ENCODE results near the gene DEPP1. TPM values are rescaled to one million over a fixed set of nuclear protein-coding genes. Genes with fewer than 3 reads are reported as not detected.

Gene DEPP1
- total RNA-seq, 1 experiment from 2014 or later = 3.8 TPM

DNA sequence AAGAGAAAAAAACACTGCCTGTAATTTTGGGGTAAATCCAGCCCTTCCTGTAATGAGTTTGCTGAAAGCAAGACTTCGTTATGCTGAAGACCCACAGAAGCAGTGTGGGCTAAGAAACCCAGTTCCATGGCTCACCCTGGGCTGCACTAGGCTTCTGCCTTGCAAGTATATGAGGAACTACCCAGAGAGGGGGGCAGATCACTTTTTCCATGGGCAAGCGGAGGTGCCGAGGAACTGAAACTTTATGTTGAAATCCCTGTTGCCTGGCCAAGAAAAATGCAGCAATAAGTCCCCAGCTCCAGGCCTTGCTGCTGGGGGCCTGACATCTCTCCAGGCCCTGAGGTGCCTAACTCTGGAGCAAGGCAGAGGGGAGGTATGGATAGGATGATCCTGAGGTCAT lies 10.5 kb downstream of the DEPP1 start:
- intact Hi-C loops (cut with micrococcal nuclease) = no loop called here
- ChIA-PET POLR2A (interaction anchor here (3.5 kb wide), 1 partner anchor 11 kb away, joined by 15 read pairs; the partner anchor contains the start of gene DEPP1), CTCF (no interaction called here), RAD21 (ENCODE audit: low non-redundant PET in 1 of 2, low total read pairs in 2 of 2, uncharacterized antibody in 2 of 2, unreplicated experiment in 2 of 2) (no interaction called here)
- H3K27me3 ChIP-seq (ENCODE audit: insufficient read depth, low read length) = no peaks in the 10 kb centered on the region
- H3K9me3 ChIP-seq (ENCODE audit: control insufficient read depth in 1 of 2, insufficient read depth in 1 of 2, low read depth in 1 of 2, low read length in 2 of 2) = no peaks in the 10 kb centered on the region
- no peak overlapping the region for H3K4me2 ChIP-seq (ENCODE audit: low read length)
- H4K20me1 ChIP-seq (ENCODE audit: insufficient read depth) = no peaks in the 10 kb centered on the region
- no peak overlapping the region for H3K4me3 ChIP-seq (replicated peaks in 1 of 2; ENCODE audit: low read depth in 1 of 2, low read length in 2 of 2)
- BruUV-seq (replicated peaks) = no TSS peak
- no peak overlapping the region for H2AFZ ChIP-seq (ENCODE audit: low read depth, low read length, poor library complexity, severe bottlenecking)
- ATAC-seq = no peak
- no peak for DNase-seq (ENCODE audit: low read depth, low spot score)
- peaks cover 0 to 9% of the 10 kb centered on the region in 2 experiments; a peak in 1 of 4 replicates for H3K4me1 ChIP-seq (ENCODE audit: control insufficient read depth in 1 of 2, insufficient read depth in 2 of 2, low read length in 2 of 2)
- H3K36me3 ChIP-seq (ENCODE audit: control insufficient read depth in 1 of 2, insufficient read depth in 2 of 2, low read length in 2 of 2) = no peaks in the 10 kb centered on the region
- H3K27ac ChIP-seq (ENCODE audit: low read depth, low read length) = no peak overlapping the region
- no peak overlapping the region for H3K9ac ChIP-seq (ENCODE audit: low read length)
- no peaks in the 10 kb centered on the region for H3K9me2 ChIP-seq (ENCODE audit: insufficient read depth)
- TF ChIP-seq, protein P1, sequence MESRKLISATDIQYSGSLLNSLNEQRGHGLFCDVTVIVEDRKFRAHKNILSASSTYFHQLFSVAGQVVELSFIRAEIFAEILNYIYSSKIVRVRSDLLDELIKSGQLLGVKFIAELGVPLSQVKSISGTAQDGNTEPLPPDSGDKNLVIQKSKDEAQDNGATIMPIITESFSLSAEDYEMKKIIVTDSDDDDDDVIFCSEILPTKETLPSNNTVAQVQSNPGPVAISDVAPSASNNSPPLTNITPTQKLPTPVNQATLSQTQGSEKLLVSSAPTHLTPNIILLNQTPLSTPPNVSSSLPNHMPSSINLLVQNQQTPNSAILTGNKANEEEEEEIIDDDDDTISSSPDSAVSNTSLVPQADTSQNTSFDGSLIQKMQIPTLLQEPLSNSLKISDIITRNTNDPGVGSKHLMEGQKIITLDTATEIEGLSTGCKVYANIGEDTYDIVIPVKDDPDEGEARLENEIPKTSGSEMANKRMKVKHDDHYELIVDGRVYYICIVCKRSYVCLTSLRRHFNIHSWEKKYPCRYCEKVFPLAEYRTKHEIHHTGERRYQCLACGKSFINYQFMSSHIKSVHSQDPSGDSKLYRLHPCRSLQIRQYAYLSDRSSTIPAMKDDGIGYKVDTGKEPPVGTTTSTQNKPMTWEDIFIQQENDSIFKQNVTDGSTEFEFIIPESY (IDR thresholded peaks at IDR 0.05; ENCODE audit: extremely low read depth, insufficient replicate concordance, low read length) = no peak
- TF ChIP-seq YY1 (IDR thresholded peaks at IDR 0.05; ENCODE audit: extremely low read depth, insufficient replicate concordance, low read depth, low read length) (no peak), POLR2A (IDR thresholded peaks at IDR 0.05; ENCODE audit: borderline replicate concordance, extremely low read depth, insufficient read depth, insufficient read length) (no peak), EZH2phosphoT487 (IDR thresholded peaks at IDR 0.05; ENCODE audit: borderline replicate concordance) (no peak)
- H3K79me2 ChIP-seq (ENCODE audit: insufficient read depth, low read length) = no peaks in the 10 kb centered on the region

DNA sequence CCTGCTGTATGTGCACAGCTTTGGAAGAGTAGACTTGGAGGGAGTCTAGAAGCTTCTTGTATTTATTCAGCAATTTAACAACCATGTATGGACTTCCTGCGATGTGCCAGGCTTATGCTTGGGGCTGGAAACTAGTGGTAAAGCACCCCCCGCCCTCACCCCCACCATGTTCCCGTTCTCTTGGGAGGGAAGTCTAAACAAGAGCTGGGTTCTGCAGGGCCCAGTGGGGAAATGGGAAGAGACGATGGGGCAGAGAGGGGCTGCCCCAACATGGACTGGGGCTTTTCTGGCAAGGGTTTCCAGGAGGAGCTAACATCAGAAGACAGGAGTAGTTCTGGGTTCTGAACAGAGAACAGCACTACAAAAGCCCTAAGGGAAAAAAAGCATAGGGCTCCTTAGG lies 11.0 kb downstream of the DEPP1 start:
- Histone ChIP-seq H4K20me1 (ENCODE audit: insufficient read depth) (no peaks in the 10 kb centered on the region), H3K4me3 (replicated peaks in 1 of 2; ENCODE audit: low read depth in 1 of 2, low read length in 2 of 2) (no peak overlapping the region), H3K79me2 (ENCODE audit: insufficient read depth, low read length) (no peaks in the 10 kb centered on the region), H3K4me1 (ENCODE audit: control insufficient read depth in 1 of 2, insufficient read depth in 2 of 2, low read length in 2 of 2) (peaks cover 0 to 9% of the 10 kb centered on the region in 2 experiments; a peak in 1 of 4 replicates), H3K36me3 (ENCODE audit: control insufficient read depth in 1 of 2, insufficient read depth in 2 of 2, low read length in 2 of 2) (no peaks in the 10 kb centered on the region), H3K9me2 (ENCODE audit: insufficient read depth) (no peaks in the 10 kb centered on the region), H3K27me3 (ENCODE audit: insufficient read depth, low read length) (no peaks in the 10 kb centered on the region), H2AFZ (ENCODE audit: low read depth, low read length, poor library complexity, severe bottlenecking) (no peak overlapping the region), H3K9me3 (ENCODE audit: control insufficient read depth in 1 of 2, insufficient read depth in 1 of 2, low read depth in 1 of 2, low read length in 2 of 2) (no peaks in the 10 kb centered on the region), H3K27ac (ENCODE audit: low read depth, low read length) (no peak overlapping the region), H3K4me2 (ENCODE audit: low read length) (no peak overlapping the region), H3K9ac (ENCODE audit: low read length) (no peak overlapping the region)
- POLR2A ChIA-PET = interaction anchor here (3.5 kb wide), 1 partner anchor 11 kb away, joined by 15 read pairs; the partner anchor contains the start of gene DEPP1
- DNase-seq (ENCODE audit: low read depth, low spot score) = no peak
- CTCF ChIA-PET = no interaction called here
- RAD21 ChIA-PET (ENCODE audit: low non-redundant PET in 1 of 2, low total read pairs in 2 of 2, uncharacterized antibody in 2 of 2, unreplicated experiment in 2 of 2) = no interaction called here
- ATAC-seq = no peak
- intact Hi-C loops (cut with micrococcal nuclease) = no loop called here
- BruUV-seq (replicated peaks) = no TSS peak
- no peak for TF ChIP-seq EZH2 (IDR thresholded peaks at IDR 0.05)
- TF ChIP-seq SP1 (IDR thresholded peaks at IDR 0.05; ENCODE audit: low read depth) = no peak
- no peak for TF ChIP-seq RAD21 (IDR thresholded peaks at IDR 0.05; ENCODE audit: low read depth)
- TF ChIP-seq EZH2phosphoT487 (IDR thresholded peaks at IDR 0.05; ENCODE audit: borderline replicate concordance) = no peak
- no peak for TF ChIP-seq CBX3 (IDR thresholded peaks at IDR 0.05; ENCODE audit: low read depth)
- TF ChIP-seq POLR2A (IDR thresholded peaks at IDR 0.05; ENCODE audit: borderline replicate concordance, extremely low read depth, insufficient read depth, insufficient read length) = no peak
- no peak for TF ChIP-seq FOSL1 (IDR thresholded peaks at IDR 0.05; ENCODE audit: low read depth)
- TF ChIP-seq, protein P1 (IDR thresholded peaks at IDR 0.05; ENCODE audit: extremely low read depth, insufficient replicate concordance, low read length) = no peak
- no peak for TF ChIP-seq CEBPB (IDR thresholded peaks at IDR 0.05; ENCODE audit: low read depth)
- TF ChIP-seq ZNF274 (IDR thresholded peaks at IDR 0.05; ENCODE audit: low read depth, low read length) = no peak
- TF ChIP-seq SRF (IDR thresholded peaks at IDR 0.05; ENCODE audit: low read depth) = no peak
- TF ChIP-seq ELF1 (IDR thresholded peaks at IDR 0.05; ENCODE audit: borderline replicate concordance, low read depth) = no peak
- TF ChIP-seq ZFX (IDR thresholded peaks at IDR 0.05) = no peak
- TF ChIP-seq TCF7L2 (IDR thresholded peaks at IDR 0.05; ENCODE audit: borderline replicate concordance, extremely low read depth, insufficient read depth, insufficient read length) = no peak
- TF ChIP-seq EGR1 (IDR thresholded peaks at IDR 0.05; ENCODE audit: low read depth) = no peak
- TF ChIP-seq JUND (IDR thresholded peaks at IDR 0.05) = no peak
- TF ChIP-seq SIN3A (IDR thresholded peaks at IDR 0.05; ENCODE audit: low read depth) = no peak
- no peak for TF ChIP-seq POLR2AphosphoS5 (IDR thresholded peaks at IDR 0.05; ENCODE audit: low read depth, low read length)
